KG1 (cell line): ENCODE measurements around the gene GIMAP6.
"Not testable (repeated sequence)": the region's sequence is repeated elsewhere in the genome, so short reads cannot be mapped to it uniquely, and the experiment has no call there.

Source experiments
- DNase-seq: peaks from one replicate; lab custom pipeline; 2025; lab: John Stamatoyannopoulos, UW

GIMAP6 gene

GRCh38 chr7:150631866-150632864 is at the start of gene GIMAP6:
Gene GIMAP6, minus strand, starts transcription at chr7:150632385. Its CDS starts 2,243 bp downstream, at chr7:150630142.
- no peak for DNase-seq

DNA sequence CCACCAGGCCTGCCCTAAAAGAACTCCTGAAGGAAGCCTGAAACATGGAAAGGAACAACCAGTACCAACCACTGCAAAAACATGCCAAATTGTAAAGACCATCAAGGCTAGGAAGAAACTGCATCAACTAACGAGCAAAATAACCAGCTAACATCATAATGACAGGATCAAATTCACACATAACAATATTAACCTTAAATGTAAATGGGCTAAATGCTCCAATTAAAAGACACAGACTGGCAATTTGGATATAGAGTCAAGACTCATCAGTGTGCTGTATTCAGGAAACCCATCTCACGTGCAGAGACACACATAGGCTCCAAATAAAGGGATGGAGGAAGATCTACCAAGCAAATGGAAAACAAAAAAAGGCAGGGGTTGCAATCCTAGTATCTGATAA is 48.2 kb upstream of the GIMAP6 start:
- DNase-seq, result not testable (repeated sequence)

- DNase-seq, result not testable (repeated sequence)
These were observed 46.4 kb upstream of the GIMAP6 start for GRCh38 chr7:150678601-150679000.

DNA sequence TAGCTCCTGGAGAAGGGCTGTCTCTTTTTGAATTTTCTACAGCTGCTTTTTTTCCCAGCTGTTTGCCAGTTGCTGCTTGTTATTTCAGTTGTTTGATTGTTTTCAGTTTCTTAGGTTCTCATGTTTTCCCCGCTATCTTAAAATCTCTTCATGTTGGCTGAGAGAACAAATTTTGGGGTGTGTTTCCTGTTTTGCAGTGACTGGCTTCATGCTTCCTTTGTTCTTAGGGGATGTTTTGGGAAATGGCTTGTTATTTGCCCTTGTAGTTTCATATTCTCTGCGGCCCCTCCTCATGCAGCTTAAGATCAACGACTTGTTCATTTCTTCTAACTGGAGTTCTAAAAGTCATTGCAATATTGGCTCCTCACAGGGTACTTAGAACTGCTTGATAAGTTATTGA is 44.7 kb upstream of the GIMAP6 start:
- not testable (repeated sequence) for DNase-seq

- DNase-seq, result not testable (repeated sequence)
These were observed 44.1 kb upstream of the GIMAP6 start for GRCh38 chr7:150676276-150676675.

DNA sequence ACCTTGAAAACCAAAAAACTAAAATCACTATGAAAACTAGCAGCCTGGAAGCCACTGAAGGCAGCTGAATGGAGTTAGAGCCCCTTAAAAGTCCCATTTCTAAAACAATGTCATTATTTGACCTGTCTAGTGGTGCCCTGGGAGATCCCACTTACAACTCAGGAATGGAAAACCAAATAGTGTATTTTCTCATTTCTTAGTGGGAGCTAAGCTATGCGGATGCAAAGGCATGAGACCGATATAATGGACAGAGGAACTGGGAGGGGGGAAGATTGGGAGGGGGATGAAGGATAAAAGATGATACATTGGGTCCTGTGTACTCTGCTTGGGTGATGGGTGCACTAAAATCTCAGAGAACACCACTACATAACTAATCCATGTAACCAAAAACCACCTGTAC is 43.5 kb upstream of the GIMAP6 start:
- DNase-seq, result no peak

DNA sequence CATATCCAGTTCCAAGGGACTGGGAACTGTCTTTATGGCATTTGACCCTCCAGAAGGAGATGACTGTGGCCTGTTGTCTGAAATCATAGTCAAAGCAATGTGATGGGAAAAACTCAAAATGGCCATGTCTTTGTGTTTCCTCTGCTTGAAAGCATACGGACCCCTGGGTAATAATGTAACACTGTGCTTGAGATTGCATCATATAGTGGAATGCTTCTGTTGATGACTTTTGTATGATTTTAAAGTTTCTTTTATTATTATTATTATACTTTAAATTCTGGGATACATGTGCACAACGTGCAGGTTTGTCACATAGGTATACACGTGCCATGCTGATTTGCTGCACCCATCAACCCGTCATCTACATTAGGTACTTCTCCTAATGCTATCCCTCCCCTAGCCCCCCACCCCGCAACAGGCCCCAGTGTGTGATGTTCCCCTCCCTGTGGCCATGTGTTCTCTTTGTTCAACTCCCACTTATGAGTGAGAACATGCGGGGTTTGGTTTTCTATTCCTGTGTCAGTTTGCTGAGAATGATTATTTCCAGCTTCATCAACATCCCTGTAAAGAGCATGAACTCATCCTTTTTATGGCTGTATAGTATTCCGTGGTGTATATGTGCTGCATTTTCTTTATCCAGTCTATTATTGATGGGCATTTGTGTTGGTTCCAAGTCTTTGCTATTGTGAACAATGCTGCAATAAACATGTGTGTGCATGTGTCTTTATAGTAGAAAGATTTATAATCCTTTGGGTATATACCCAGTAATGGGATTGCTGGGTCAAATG is 39.8 kb upstream of the GIMAP6 start:
- not testable (repeated sequence) for DNase-seq

DNA sequence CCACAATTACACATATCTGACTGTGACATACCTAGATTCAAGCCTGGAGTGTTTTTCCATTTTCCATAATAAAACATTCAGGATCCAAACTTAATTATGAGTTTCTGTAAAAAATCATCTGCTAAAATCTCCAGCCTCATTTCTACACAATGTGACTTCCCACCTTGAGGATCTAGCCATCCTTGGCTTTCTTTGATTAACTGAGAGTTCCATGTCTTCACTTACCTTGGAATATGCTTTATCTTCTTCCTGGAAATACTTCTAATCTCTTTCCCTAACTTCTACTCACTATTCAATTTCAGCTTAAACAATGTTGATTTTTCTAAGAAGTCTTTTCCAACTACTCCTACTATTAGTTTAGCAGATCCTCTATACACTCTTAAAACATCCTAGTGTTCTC is 36.8 kb upstream of the GIMAP6 start:
- no peak for DNase-seq

GRCh38 chr7:150668472-150668911 is 36.3 kb upstream of the GIMAP6 start:
- no peak for DNase-seq

DNA sequence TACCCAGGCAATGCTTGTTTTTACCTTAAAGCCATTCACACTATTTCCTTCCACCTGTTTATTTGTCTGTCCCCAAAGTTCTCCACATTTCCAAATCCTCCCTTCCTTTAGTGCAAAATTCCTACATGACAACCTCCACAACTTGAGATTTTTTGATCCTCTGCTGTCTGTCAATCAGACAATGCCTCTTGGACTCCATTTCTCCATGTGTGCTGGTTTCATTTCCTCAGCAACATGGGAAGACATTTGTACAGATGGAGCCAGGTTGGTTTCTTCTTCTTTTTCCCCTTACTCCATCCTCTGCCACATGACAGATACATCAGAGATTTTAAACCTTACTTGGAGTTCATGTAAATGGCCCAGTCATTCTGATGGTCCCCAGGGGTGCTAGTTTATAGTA is 34.2 kb upstream of the GIMAP6 start:
- DNase-seq, result no peak

- no peak for DNase-seq
These were observed 33.7 kb upstream of the GIMAP6 start for GRCh38 chr7:150665896-150666295.

GRCh38 chr7:150665089-150665748 is 33.0 kb upstream of the GIMAP6 start:
- no peak for DNase-seq

DNA sequence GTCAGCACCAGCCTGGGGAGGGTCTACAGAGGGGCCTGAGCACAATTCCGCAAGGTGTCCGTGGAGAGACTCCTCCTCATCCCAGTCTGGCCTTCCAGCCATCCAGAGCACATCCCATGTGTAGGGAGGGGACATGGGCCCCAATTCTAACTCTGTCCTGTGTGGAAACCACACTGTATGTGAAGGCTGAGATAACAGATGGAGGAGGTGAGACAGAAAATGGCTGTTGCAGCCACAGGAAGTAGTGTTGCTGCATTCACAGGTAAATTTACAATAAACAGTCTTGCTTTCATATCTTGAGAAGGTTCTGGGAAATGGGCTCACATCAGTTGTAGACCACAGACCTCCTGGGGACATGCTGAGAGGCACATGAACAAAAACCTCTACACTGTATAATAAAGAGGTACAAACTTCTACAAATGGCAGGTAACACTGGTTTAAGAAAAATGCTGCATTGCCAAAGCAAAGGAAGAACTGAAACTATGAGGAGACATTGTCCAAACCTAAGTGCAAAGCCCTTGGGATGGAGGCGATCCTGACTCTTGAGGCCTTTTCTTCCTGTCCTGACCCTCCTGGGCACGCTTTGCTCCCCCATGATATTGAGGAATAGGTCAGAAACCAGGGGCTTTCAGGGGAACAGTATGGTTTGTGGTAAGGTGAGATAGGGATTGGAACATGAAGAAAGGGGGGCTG is 31.8 kb upstream of the GIMAP6 start:
- DNase-seq, result no peak

GRCh38 chr7:150662821-150663220 is 30.6 kb upstream of the GIMAP6 start:
- not testable (repeated sequence) for DNase-seq

- no peak for DNase-seq
These were observed 28.9 kb upstream of the GIMAP6 start for GRCh38 chr7:150660939-150661613.

DNA sequence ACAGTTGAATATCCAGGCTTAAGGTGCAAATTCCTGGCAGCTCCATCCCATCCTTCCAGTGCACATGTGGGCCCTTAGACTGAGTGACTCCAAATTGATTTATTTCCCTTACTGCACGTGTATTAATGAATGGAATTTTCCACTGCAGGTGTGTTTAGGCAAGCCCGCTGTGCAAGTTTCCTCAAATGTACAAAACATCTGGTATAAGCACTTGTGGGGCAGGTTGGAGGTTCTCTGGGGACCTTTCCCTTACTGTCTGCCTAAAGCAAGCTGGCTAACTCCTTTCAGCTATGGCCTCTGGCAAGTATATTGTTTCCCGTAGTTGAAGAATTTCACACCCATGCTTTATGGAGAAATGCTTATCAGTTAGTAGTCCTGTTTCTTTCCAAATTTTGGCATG is 25.3 kb upstream of the GIMAP6 start:
- DNase-seq, result no peak

- no peak for DNase-seq
These were observed 23.9 kb upstream of the GIMAP6 start for GRCh38 chr7:150656047-150656446.

DNA sequence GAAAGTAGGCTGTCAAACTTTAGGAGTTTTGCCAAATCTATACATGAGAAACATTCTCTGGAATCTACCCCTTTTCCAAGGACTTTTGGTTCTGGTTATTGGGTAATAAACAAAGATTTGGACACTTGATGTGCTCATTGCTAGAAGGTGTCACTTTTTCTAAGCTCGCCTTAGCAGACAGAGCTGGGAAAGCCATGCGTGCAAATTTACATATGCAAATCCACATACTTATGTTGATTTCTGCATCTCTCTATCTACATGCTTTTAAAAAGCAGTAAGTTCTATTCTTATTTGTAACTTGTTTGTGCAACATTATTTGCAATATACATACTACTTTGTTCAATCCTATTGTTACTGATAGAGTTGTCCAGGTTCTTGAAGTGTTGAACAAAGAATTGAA is 22.5 kb upstream of the GIMAP6 start:
- no peak for DNase-seq

DNA sequence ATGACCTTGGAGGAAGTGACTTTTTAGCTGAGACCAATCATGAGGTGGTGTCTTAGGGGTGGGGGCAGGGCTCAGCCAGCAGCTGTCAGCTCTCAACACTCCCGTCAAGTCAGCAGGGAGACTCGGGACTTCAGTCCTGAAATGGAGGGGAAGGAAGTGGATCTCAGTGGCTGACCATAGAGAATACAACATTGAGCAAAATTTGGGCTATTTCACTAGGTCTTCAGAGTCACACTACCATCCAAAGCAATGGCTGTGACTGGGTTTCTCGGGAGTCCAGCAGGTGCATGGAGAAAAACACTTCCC is 16.8 kb upstream of the GIMAP6 start:
- DNase-seq, result no peak

DNA sequence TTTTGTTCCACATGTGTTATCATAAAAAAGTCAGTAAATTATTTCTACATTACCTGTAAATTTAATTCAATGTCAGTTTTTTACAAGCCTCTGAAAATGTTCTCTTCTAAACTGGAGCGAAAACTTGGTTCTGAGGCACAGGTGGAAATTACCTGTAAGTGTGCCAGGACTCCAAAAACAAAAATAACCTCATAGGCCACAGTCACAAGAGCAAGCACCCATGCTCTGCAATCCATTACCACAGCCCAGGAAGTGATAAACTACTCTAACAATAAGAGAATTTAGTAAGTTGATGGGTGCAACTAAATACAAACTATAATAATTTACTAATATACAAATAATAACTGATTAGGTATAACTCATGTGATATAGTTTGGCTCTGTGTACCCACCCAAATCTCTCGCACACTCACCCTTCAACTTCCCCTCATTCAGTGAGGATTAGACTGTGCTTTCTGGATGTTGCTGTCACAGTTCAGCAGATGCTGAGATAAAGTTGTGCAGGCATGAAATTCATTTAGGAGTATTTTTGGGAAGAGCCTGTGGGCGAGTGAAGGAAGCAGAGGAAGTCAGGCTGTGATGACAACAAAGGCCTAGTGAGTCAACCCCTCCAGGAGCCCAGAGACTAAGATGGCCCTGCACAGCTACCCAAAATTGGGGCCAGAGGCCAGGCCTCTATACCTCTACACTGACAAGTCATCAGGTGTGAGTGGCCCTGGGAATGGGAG is 16.3 kb upstream of the GIMAP6 start:
- DNase-seq, result no peak
